ENCODE data around the gene OSBPL2. TPM values are rescaled to one million over a fixed set of nuclear protein-coding genes. Genes with fewer than 3 reads are reported as not detected.

Gene OSBPL2
- total RNA-seq (2021; ENCODE audit: unreplicated experiment) (41.4 TPM), Bru-seq, nascent RNA (percentile 66 among the genes with signal in this experiment), BruChase-seq, experiment 1, labeled RNA remaining after a 2-hour chase (percentile 65 among the genes with signal in this experiment), BruChase-seq, experiment 2, labeled RNA remaining after a 6-hour chase (percentile 70 among the genes with signal in this experiment)
- polyA plus RNA-seq (2012; ENCODE audit: insufficient read length), result 31.1 TPM
- long read RNA-seq, full-length matches to known transcripts, result 36 of 58 reads
- long read RNA-seq, partial matches to known transcripts, result 16 of 58 reads
- long read RNA-seq, other reads (novel, unspliced or antisense), result 6 of 58 reads

DNA sequence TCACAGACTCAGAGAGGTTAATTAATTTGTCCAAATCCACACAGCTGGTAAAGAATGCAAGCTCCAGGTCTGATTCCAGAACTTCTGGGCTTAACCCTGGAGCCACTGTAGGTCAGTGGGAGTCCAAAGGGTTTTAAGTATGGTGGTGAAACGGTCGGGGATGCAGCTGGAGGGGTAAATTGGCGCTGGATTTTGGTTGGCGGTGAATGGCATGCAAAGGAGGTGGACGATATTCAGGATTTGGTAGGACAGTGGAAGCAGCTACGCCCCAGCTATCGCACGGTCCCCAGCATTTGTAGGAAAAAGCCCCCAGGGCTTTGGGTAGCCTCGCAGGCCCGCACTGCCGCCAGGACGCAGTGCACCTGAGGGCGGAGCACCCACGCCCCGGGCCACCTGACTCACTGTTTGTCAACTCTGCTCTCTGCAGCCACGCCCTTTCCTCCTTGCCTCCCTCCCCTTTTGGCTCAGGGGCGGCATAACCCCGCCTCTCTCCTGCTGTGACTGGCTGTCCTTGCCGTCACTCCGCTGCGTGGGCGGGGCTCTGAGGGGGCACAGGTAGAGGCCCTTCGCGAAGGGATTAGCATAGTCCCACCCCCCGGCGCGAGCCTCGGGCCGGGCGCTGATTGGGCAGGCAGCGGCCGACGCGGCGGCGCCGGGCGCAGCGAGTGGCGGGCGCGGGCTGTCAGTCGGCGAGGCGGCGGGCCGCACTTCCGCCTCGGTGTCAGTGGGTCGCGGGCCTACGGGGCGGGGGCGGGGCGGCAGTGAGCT is at the start of gene OSBPL2:
OSBPL2 (plus strand) TSS at position 721 of the 768 bp plus-strand sequence. CDS start 17,664 bp downstream, outside the sequence.
- ChIA-PET POLR2A (interaction anchor here (0.5 kb wide), 1 partner anchor 50 kb away, joined by 3 read pairs; no protein-coding TSS in a partner anchor), CTCF (no interaction called here)
- no TSS peak for BruUV-seq (replicated peaks)
- in situ Hi-C loops (cut with HindIII; ENCODE audit: low pct_unique_long_range_greater_than_20kb, low sequenced_read_pairs) (no loop called here), intact Hi-C loops (cut with micrococcal nuclease; ENCODE audit: unreplicated experiment) (no loop called here)
- Histone ChIP-seq H3K4me1 (ENCODE audit: control insufficient read depth, insufficient read depth, low read length) (0 out of 2 replicates have a peak, but pooled peaks cover 3% of the 10 kb centered on the region), H3K27me3 (ENCODE audit: control insufficient read depth, insufficient read depth, low read length) (no peaks in the 10 kb centered on the region), H3K4me3 (ENCODE audit: low read depth in 2 of 2, low read length in 2 of 2) (peak within 1 kb of the TSS; percentile 73 to 79), H3K9me3 (ENCODE audit: control insufficient read depth, insufficient read depth, low read depth, low read length) (no peaks in the 10 kb centered on the region), H3K27ac (ENCODE audit: low read length) (peak within 1 kb of the TSS; percentile 86), H3K36me3 (ENCODE audit: control insufficient read depth, insufficient read depth, low read length) (peaks cover 4% of the 10 kb centered on the region; the same call in 1 of the 2 replicates)
- TF ChIP-seq TCF7L2 (IDR thresholded peaks at IDR 0.05; ENCODE audit: low read depth, low read length), result peak; percentile 23; the same call in 1 of the 2 replicates
- TF ChIP-seq, protein P1, sequence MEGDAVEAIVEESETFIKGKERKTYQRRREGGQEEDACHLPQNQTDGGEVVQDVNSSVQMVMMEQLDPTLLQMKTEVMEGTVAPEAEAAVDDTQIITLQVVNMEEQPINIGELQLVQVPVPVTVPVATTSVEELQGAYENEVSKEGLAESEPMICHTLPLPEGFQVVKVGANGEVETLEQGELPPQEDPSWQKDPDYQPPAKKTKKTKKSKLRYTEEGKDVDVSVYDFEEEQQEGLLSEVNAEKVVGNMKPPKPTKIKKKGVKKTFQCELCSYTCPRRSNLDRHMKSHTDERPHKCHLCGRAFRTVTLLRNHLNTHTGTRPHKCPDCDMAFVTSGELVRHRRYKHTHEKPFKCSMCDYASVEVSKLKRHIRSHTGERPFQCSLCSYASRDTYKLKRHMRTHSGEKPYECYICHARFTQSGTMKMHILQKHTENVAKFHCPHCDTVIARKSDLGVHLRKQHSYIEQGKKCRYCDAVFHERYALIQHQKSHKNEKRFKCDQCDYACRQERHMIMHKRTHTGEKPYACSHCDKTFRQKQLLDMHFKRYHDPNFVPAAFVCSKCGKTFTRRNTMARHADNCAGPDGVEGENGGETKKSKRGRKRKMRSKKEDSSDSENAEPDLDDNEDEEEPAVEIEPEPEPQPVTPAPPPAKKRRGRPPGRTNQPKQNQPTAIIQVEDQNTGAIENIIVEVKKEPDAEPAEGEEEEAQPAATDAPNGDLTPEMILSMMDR (IDR thresholded peaks at IDR 0.05), result no peak
- peak; percentile 97 for DNase-seq (ENCODE audit: low read depth, low spot score)
- peak; percentile 98 for ATAC-seq

DNA sequence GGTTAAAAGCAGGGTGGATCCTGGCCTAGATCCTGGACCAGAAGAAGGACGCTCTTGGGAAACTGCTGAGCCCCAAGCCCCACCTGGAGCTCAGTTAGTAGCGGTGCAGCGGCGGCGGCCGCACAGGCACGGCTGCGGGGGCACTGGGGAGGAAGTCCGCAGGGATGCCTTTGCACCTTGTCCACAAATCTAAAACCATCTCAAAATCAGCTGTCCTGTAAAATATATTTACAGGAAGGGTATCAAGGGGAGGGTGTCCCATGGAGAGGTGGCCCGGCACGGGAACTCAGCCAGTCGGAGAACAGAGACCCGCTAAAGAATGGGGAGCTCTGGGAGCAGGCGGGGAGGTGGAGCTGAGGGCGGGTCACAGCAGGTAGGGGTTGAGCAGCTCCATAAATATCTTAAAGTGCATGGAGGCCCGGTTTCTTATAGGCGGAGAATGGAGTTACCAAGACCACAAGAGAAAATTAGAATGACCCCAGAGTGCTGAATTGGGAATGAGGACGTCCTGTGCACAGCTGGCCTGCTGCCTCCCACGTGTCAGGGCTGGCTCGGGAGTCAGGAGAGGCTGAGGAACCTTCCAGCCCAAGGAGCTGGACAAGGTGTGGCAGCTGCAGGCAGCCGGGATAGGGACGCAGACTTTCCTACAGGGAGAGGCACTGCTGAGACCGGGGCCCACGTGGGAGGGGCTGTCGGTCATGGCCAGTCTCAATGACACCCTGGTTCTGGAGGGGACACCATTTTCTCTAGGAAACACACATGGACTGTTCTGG is 47.5 kb upstream of the OSBPL2 start:
- ChIA-PET POLR2A (no interaction called here), CTCF (no interaction called here)
- Histone ChIP-seq H3K4me1 (ENCODE audit: control insufficient read depth, insufficient read depth, low read length) (peaks cover 8% of the 10 kb centered on the region; the same call in 1 of the 2 replicates), H3K9me3 (ENCODE audit: control insufficient read depth, insufficient read depth, low read depth, low read length) (no peaks in the 10 kb centered on the region), H3K4me3 (ENCODE audit: low read depth in 2 of 2, low read length in 2 of 2) (no peak overlapping the region), H3K27me3 (ENCODE audit: control insufficient read depth, insufficient read depth, low read length) (no peaks in the 10 kb centered on the region), H3K36me3 (ENCODE audit: control insufficient read depth, insufficient read depth, low read length) (peaks cover 2% of the 10 kb centered on the region; the same call in 1 of the 2 replicates), H3K27ac (ENCODE audit: low read length) (no peak overlapping the region)
- no TSS peak for BruUV-seq (replicated peaks)
- DNase-seq (ENCODE audit: low read depth, low spot score), result no peak
- in situ Hi-C loops (cut with HindIII; ENCODE audit: low pct_unique_long_range_greater_than_20kb, low sequenced_read_pairs), result no loop called here
- TF ChIP-seq POLR2AphosphoS5 (IDR thresholded peaks at IDR 0.05; ENCODE audit: low read depth, low read length) (no peak), TCF7L2 (IDR thresholded peaks at IDR 0.05; ENCODE audit: low read depth, low read length) (no peak), SIN3A (IDR thresholded peaks at IDR 0.05; ENCODE audit: borderline replicate concordance, insufficient read depth, low read depth, low read length) (no peak)
- TF ChIP-seq, protein P2, sequence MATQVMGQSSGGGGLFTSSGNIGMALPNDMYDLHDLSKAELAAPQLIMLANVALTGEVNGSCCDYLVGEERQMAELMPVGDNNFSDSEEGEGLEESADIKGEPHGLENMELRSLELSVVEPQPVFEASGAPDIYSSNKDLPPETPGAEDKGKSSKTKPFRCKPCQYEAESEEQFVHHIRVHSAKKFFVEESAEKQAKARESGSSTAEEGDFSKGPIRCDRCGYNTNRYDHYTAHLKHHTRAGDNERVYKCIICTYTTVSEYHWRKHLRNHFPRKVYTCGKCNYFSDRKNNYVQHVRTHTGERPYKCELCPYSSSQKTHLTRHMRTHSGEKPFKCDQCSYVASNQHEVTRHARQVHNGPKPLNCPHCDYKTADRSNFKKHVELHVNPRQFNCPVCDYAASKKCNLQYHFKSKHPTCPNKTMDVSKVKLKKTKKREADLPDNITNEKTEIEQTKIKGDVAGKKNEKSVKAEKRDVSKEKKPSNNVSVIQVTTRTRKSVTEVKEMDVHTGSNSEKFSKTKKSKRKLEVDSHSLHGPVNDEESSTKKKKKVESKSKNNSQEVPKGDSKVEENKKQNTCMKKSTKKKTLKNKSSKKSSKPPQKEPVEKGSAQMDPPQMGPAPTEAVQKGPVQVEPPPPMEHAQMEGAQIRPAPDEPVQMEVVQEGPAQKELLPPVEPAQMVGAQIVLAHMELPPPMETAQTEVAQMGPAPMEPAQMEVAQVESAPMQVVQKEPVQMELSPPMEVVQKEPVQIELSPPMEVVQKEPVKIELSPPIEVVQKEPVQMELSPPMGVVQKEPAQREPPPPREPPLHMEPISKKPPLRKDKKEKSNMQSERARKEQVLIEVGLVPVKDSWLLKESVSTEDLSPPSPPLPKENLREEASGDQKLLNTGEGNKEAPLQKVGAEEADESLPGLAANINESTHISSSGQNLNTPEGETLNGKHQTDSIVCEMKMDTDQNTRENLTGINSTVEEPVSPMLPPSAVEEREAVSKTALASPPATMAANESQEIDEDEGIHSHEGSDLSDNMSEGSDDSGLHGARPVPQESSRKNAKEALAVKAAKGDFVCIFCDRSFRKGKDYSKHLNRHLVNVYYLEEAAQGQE (IDR thresholded peaks at IDR 0.05; ENCODE audit: insufficient read depth in 1 of 2, low read depth in 2 of 2, low read length in 1 of 2), result no peak
- TF ChIP-seq, protein P1 (IDR thresholded peaks at IDR 0.05), result no peak
- intact Hi-C loops (cut with micrococcal nuclease; ENCODE audit: unreplicated experiment), result no loop called here
- no peak for ATAC-seq
